ENCODE data around the gene ITGA4.

DNA sequence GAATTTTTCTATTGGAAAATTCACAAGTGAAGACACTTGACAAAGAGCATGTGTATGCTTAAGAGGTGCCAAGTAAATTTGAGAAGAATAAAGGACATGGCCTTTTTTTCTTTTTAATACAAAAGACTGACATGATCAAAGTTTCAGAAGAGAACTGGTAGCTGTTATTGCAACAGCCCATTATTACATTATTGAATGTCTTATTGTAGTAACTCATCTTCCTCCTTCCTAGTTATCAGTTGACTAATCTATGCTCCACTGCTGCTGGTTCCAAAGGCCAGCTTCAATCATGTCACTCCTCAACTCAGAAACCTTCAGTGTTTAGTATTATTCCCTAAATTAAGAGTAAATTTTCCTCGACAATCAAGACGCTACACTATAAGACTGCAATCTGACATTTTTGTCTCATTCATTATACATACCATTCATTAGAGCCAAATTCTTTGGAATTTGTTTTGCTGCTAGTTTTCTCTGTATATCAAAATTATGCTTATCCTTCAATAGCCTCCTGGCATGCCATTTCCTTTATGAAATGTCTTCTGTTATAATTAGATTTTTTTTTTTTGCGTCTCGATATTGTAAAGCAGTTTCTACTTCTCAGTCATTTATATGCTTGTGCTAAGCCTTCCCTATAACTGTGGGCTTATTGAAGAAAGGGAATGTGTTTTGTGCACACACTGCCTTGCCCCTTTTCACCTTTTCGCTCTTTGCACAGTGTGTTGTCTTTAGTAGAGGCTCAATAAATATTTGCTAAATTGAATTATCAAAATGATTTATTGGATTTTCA is 27.9 kb downstream of the ITGA4 start:
- TF ChIP-seq, protein P1, sequence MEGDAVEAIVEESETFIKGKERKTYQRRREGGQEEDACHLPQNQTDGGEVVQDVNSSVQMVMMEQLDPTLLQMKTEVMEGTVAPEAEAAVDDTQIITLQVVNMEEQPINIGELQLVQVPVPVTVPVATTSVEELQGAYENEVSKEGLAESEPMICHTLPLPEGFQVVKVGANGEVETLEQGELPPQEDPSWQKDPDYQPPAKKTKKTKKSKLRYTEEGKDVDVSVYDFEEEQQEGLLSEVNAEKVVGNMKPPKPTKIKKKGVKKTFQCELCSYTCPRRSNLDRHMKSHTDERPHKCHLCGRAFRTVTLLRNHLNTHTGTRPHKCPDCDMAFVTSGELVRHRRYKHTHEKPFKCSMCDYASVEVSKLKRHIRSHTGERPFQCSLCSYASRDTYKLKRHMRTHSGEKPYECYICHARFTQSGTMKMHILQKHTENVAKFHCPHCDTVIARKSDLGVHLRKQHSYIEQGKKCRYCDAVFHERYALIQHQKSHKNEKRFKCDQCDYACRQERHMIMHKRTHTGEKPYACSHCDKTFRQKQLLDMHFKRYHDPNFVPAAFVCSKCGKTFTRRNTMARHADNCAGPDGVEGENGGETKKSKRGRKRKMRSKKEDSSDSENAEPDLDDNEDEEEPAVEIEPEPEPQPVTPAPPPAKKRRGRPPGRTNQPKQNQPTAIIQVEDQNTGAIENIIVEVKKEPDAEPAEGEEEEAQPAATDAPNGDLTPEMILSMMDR (IDR thresholded peaks at IDR 0.05), result no peak
- no peak for TF ChIP-seq EZH2 (IDR thresholded peaks at IDR 0.05; ENCODE audit: borderline replicate concordance, insufficient read depth, low read depth, low read length, poor library complexity, severe bottlenecking)

Measured in B cell (primary cell).